M059J (cell line): ENCODE measurements around the gene RC3H1. TPM values are rescaled to one million over a fixed set of nuclear protein-coding genes. Genes with fewer than 3 reads are reported as not detected.

ENCODE experiments used
- total RNA-seq: library from RNA; depleted of rRNA; stranded (reverse); fragments of >200 nt; shearing (Covaris generic); gene quantifications from 2 replicates; pipeline ENCODE4 v1.2.3, GENCODE V29; 2014; rRNA removed

The RC3H1 gene
- total RNA-seq, 1 experiment from 2014 or later = 13.1 TPM

Other genes with a start within 250 kb of the RC3H1 start
- gene DARS2, start 197.7 kb downstream of the RC3H1 start, total RNA-seq = 28.3 and 33.6 TPM in 2 replicates
- 36.8 and 59.6 TPM in 2 replicates for gene CENPL, start 197.5 kb downstream of the RC3H1 start, total RNA-seq
- 118 and 128 TPM in 2 replicates for gene GAS5, start 154.4 kb downstream of the RC3H1 start, total RNA-seq
- 4.1 and 4.8 TPM in 2 replicates for gene ZBTB37, start 154.0 kb downstream of the RC3H1 start, total RNA-seq
- gene SERPINC1, start 105.0 kb downstream of the RC3H1 start, total RNA-seq = 0.07 TPM in 1 of 2 replicates, not detected in the other
- 8.3 and 18.7 TPM in 2 replicates for gene RABGAP1L, start 137.2 kb upstream of the RC3H1 start, total RNA-seq